ENCODE measurements around the gene CLCN6. TPM values are rescaled to one million over a fixed set of nuclear protein-coding genes. Genes with fewer than 3 reads are reported as not detected.

CLCN6 gene
- total RNA-seq, 1 experiment from 2014 or later = 13.7 TPM

- no peaks in the 10 kb centered on the region for H3K36me3 ChIP-seq (ENCODE audit: control insufficient read depth in 1 of 2, insufficient read depth in 2 of 2, low read length in 2 of 2)
- CTCF ChIA-PET = no interaction called here
- H3K27me3 ChIP-seq (ENCODE audit: insufficient read depth, low read length) = no peaks in the 10 kb centered on the region
- no peak overlapping the region for H3K27ac ChIP-seq (ENCODE audit: low read depth, low read length)
- no peaks in the 10 kb centered on the region for H3K9me2 ChIP-seq (ENCODE audit: insufficient read depth)
- no peaks in the 10 kb centered on the region for H4K20me1 ChIP-seq (ENCODE audit: insufficient read depth)
- H2AFZ ChIP-seq (ENCODE audit: low read depth, low read length, poor library complexity, severe bottlenecking) = no peak overlapping the region
- H3K4me3 ChIP-seq (replicated peaks in 1 of 2; ENCODE audit: low read depth in 1 of 2, low read length in 2 of 2) = no peak overlapping the region
- H3K4me2 ChIP-seq (ENCODE audit: low read length) = no peak overlapping the region
- H3K9ac ChIP-seq (ENCODE audit: low read length) = no peak overlapping the region
- H3K79me2 ChIP-seq (ENCODE audit: insufficient read depth, low read length) = no peaks in the 10 kb centered on the region
- DNase-seq (ENCODE audit: low read depth, low spot score) (no peak), ATAC-seq (no peak)
- H3K9me3 ChIP-seq (ENCODE audit: control insufficient read depth in 1 of 2, insufficient read depth in 1 of 2, low read depth in 1 of 2, low read length in 2 of 2) = no peaks in the 10 kb centered on the region
- peaks cover 3 to 14% of the 10 kb centered on the region in 2 experiments; a peak in 3 of 4 replicates for H3K4me1 ChIP-seq (ENCODE audit: control insufficient read depth in 1 of 2, insufficient read depth in 2 of 2, low read length in 2 of 2)
- intact Hi-C loops (cut with micrococcal nuclease) = no loop called here
- RAD21 ChIA-PET (ENCODE audit: low non-redundant PET in 1 of 2, low total read pairs in 2 of 2, uncharacterized antibody in 2 of 2, unreplicated experiment in 2 of 2) = no interaction called here
- TF ChIP-seq, protein P1, sequence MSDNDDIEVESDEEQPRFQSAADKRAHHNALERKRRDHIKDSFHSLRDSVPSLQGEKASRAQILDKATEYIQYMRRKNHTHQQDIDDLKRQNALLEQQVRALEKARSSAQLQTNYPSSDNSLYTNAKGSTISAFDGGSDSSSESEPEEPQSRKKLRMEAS (IDR thresholded peaks at IDR 0.05) = no peak
- no peak for TF ChIP-seq REST (IDR thresholded peaks at IDR 0.05; ENCODE audit: low read depth)
- POLR2A ChIA-PET = interaction anchor here (0.7 kb wide), 1 partner anchor 28 kb away, joined by 3 read pairs; no protein-coding TSS in a partner anchor
- BruUV-seq (replicated peaks) = no TSS peak
Observed at GRCh38 chr1:11780380-11781147, 25.4 kb upstream of the CLCN6 start.

DNA sequence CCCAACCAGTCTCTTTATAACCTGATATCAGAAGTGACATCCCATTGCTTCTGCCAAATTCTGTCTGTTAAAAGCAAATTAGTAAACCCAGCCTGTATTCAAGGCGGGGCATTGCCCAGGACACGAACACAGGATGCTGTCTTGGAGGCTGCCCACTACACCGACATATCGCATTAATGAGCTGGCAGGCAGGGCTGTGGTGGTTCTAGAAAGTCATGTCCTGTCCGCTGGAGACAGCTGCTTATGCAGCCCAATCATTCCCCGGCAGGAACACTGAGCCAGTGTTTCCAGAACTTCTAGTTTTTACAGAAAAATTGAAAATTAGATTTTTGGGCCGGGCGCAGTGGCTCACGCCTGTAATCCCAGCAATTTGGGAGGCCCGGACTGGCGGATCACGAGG is 24.7 kb upstream of the CLCN6 start:
- Histone ChIP-seq H4K20me1 (ENCODE audit: insufficient read depth) (no peaks in the 10 kb centered on the region), H3K9ac (ENCODE audit: low read length) (no peak overlapping the region), H3K9me3 (ENCODE audit: control insufficient read depth in 1 of 2, insufficient read depth in 1 of 2, low read depth in 1 of 2, low read length in 2 of 2) (no peaks in the 10 kb centered on the region), H3K9me2 (ENCODE audit: insufficient read depth) (no peaks in the 10 kb centered on the region), H3K4me3 (replicated peaks in 1 of 2; ENCODE audit: low read depth in 1 of 2, low read length in 2 of 2) (no peak overlapping the region), H3K27ac (ENCODE audit: low read depth, low read length) (no peak overlapping the region), H3K36me3 (ENCODE audit: control insufficient read depth in 1 of 2, insufficient read depth in 2 of 2, low read length in 2 of 2) (no peaks in the 10 kb centered on the region), H3K4me1 (ENCODE audit: control insufficient read depth in 1 of 2, insufficient read depth in 2 of 2, low read length in 2 of 2) (peaks cover 3 to 14% of the 10 kb centered on the region in 2 experiments; a peak in 3 of 4 replicates), H3K4me2 (ENCODE audit: low read length) (no peak overlapping the region), H3K27me3 (ENCODE audit: insufficient read depth, low read length) (no peaks in the 10 kb centered on the region), H2AFZ (ENCODE audit: low read depth, low read length, poor library complexity, severe bottlenecking) (no peak overlapping the region), H3K79me2 (ENCODE audit: insufficient read depth, low read length) (no peaks in the 10 kb centered on the region)
- ChIA-PET CTCF (no interaction called here), RAD21 (ENCODE audit: low non-redundant PET in 1 of 2, low total read pairs in 2 of 2, uncharacterized antibody in 2 of 2, unreplicated experiment in 2 of 2) (no interaction called here), POLR2A (interaction anchor here (0.7 to 1.1 kb wide), 2 partner anchors 27 to 127 kb away, joined by 3 to 5 read pairs; no protein-coding TSS in a partner anchor)
- BruUV-seq (replicated peaks) = no TSS peak
- TF ChIP-seq ZNF274 (IDR thresholded peaks at IDR 0.05; ENCODE audit: low read depth, low read length) (no peak), POLR2A (IDR thresholded peaks at IDR 0.05; ENCODE audit: borderline replicate concordance, extremely low read depth, insufficient read depth, insufficient read length) (no peak), EZH2phosphoT487 (IDR thresholded peaks at IDR 0.05; ENCODE audit: borderline replicate concordance) (no peak), POLR2AphosphoS5 (IDR thresholded peaks at IDR 0.05; ENCODE audit: low read depth, low read length) (no peak), CEBPB (IDR thresholded peaks at IDR 0.05; ENCODE audit: low read depth) (no peak), FOSL1 (IDR thresholded peaks at IDR 0.05; ENCODE audit: low read depth) (no peak), SP1 (IDR thresholded peaks at IDR 0.05; ENCODE audit: low read depth) (no peak), EGR1 (IDR thresholded peaks at IDR 0.05; ENCODE audit: low read depth) (no peak), TCF7L2 (IDR thresholded peaks at IDR 0.05; ENCODE audit: borderline replicate concordance, extremely low read depth, insufficient read depth, insufficient read length) (no peak)
- no peak for DNase-seq (ENCODE audit: low read depth, low spot score)
- intact Hi-C loops (cut with micrococcal nuclease) = no loop called here
- no peak for ATAC-seq

Data from HCT116 (cell line).